Astrocyte of the spinal cord (primary cell): ENCODE results near the gene SMG9.

Experiments used
- DNase-seq: peaks from one replicate; pipeline ENCODE4 v3.0.0; 2011; ENCODE audit warnings: low read depth, low spot score
- H3K4me3 ChIP-seq: 2 replicates; pipeline ENCODE4 v1.5.1; 2011; ENCODE audit warnings: low read depth, mild to moderate bottlenecking, low read length, moderate library complexity
- in situ Hi-C: cut with HindIII; loops from 2 replicates; pipeline ENCODE4 v1.10.0; 2017; ENCODE audit warnings: low sequenced_read_pairs
- TF ChIP-seq, protein P1 (sequence below): IDR thresholded peaks from 2 replicates; pipeline ENCODE4 v1.5.1; 2012; ENCODE audit warnings: low read depth, mild to moderate bottlenecking, low read length, inconsistent platforms

Gene SMG9

GRCh38 chr19:43780706-43781525, 26.2 kb upstream of the SMG9 start, which contains the start of gene KCNN4:
KCNN4 (minus strand) TSS chr19:43780973; CDS start chr19:43780861, 112 bp downstream.
- TF ChIP-seq, protein P1, sequence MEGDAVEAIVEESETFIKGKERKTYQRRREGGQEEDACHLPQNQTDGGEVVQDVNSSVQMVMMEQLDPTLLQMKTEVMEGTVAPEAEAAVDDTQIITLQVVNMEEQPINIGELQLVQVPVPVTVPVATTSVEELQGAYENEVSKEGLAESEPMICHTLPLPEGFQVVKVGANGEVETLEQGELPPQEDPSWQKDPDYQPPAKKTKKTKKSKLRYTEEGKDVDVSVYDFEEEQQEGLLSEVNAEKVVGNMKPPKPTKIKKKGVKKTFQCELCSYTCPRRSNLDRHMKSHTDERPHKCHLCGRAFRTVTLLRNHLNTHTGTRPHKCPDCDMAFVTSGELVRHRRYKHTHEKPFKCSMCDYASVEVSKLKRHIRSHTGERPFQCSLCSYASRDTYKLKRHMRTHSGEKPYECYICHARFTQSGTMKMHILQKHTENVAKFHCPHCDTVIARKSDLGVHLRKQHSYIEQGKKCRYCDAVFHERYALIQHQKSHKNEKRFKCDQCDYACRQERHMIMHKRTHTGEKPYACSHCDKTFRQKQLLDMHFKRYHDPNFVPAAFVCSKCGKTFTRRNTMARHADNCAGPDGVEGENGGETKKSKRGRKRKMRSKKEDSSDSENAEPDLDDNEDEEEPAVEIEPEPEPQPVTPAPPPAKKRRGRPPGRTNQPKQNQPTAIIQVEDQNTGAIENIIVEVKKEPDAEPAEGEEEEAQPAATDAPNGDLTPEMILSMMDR, result no peak
- peak within 1 kb of the TSS; percentile 36 for H3K4me3 ChIP-seq
- peak; percentile 63 for DNase-seq
- in situ Hi-C loops, result no loop called here

GRCh38 chr19:43779820-43780219, 25.1 kb upstream of the SMG9 start:
- TF ChIP-seq, protein P1, result peak; percentile 27
- in situ Hi-C loops, result no loop called here
- peak overlapping the region; percentile 36 for H3K4me3 ChIP-seq
- no peak for DNase-seq

- peak overlapping the region; percentile 36 for H3K4me3 ChIP-seq
These were observed 24.5 kb upstream of the SMG9 start for GRCh38 chr19:43779147-43779819.

GRCh38 chr19:43778651-43779050, 23.9 kb upstream of the SMG9 start:
- no peak overlapping the region for H3K4me3 ChIP-seq
- no peak for DNase-seq
- in situ Hi-C loops, result no loop called here
- TF ChIP-seq, protein P1, result no peak

More at GRCh38 chr19:43779147-43779819, 24.5 kb upstream of the SMG9 start:
- in situ Hi-C loops, result no loop called here
- TF ChIP-seq, protein P1, result no peak
- DNase-seq, result no peak

DNA sequence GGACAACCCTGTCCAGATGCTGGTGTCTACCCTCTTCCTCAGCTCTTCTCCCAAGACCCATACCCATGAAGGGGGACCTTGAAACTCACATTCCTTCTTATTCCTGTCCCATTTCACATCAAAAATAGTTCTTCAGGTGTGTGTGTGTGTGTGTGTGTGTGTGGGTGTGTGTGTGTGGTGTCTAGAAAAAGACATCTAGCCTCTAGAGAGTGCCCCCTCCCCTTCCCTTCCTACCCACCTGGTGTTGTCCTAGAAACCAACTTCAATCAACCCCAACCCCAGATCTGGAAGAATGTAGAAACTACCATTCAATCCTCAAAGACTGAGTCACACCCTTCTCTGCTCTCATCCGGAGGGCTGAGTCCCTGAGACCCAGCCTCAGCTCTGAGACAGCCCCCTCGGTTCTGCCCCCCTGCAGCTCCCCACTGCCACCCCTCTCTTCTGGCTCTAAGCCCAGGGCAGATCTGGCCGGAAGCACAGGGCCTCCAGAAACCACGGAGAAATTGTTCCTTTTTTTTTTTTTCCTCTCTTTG, 22.5 kb upstream of the SMG9 start:
- in situ Hi-C loops, result no loop called here
- DNase-seq, result peak; percentile 73
- TF ChIP-seq, protein P1, result no peak
- H3K4me3 ChIP-seq, result no peak overlapping the region

GRCh38 chr19:43776286-43776685, 21.5 kb upstream of the SMG9 start:
- no peak for DNase-seq
- in situ Hi-C loops, result no loop called here
- H3K4me3 ChIP-seq, result no peak overlapping the region
- TF ChIP-seq, protein P1, result no peak
